ENCODE data around the gene SDHAF3.
A peak's percentile ranks its signal among the peaks of the same experiment; 100 is the strongest.
"Not testable (repeated sequence)": the region's sequence is repeated elsewhere in the genome, so short reads cannot be mapped to it uniquely, and the experiment has no call there.

SDHAF3 gene

GRCh38 chr7:97117372-97118188 is at the start of gene SDHAF3:
SDHAF3 (plus strand) TSS chr7:97117698; CDS start chr7:97117724, 26 bp downstream.
- DNase-seq = peak; percentile 99

- DNase-seq = not testable (repeated sequence)
Observed at GRCh38 chr7:97072025-97072424, 45.5 kb upstream of the SDHAF3 start.

GRCh38 chr7:97075928-97076327 is 41.6 kb upstream of the SDHAF3 start:
- no peak for DNase-seq

- DNase-seq = no peak
Observed at GRCh38 chr7:97078023-97078969, 39.2 kb upstream of the SDHAF3 start.

GRCh38 chr7:97079300-97079699 is 38.2 kb upstream of the SDHAF3 start:
- no peak for DNase-seq

- no peak for DNase-seq
Observed at GRCh38 chr7:97081521-97082300, 35.8 kb upstream of the SDHAF3 start.

- DNase-seq = no peak
Observed at GRCh38 chr7:97088364-97088763, 29.1 kb upstream of the SDHAF3 start.

- DNase-seq = no peak
Observed at GRCh38 chr7:97089771-97090170, 27.7 kb upstream of the SDHAF3 start.

GRCh38 chr7:97090761-97091353 is 26.6 kb upstream of the SDHAF3 start:
- DNase-seq = no peak

- no peak for DNase-seq
Observed at GRCh38 chr7:97094284-97094930, 23.1 kb upstream of the SDHAF3 start.

- DNase-seq = no peak
Observed at GRCh38 chr7:97096037-97096436, 21.5 kb upstream of the SDHAF3 start.

- no peak for DNase-seq
Observed at GRCh38 chr7:97096661-97097060, 20.8 kb upstream of the SDHAF3 start.

- DNase-seq = peak; percentile 80
Observed at GRCh38 chr7:97104719-97105238, 12.7 kb upstream of the SDHAF3 start.

GRCh38 chr7:97107192-97107800 is 10.2 kb upstream of the SDHAF3 start:
- no peak for DNase-seq

GRCh38 chr7:97116308-97116707 is 1.2 kb upstream of the SDHAF3 start:
- no peak for DNase-seq

- no peak for DNase-seq
Observed at GRCh38 chr7:97117035-97117371, 495 bp upstream of the SDHAF3 start.

- DNase-seq = no peak
Observed at GRCh38 chr7:97118306-97118917, 914 bp downstream of the SDHAF3 start.

GRCh38 chr7:97119747-97120146 is 2.2 kb downstream of the SDHAF3 start:
- no peak for DNase-seq

- no peak for DNase-seq
Observed at GRCh38 chr7:97120713-97121457, 3.4 kb downstream of the SDHAF3 start.

- DNase-seq = not testable (repeated sequence)
Observed at GRCh38 chr7:97123115-97123514, 5.6 kb downstream of the SDHAF3 start.

All from activated CD4-positive, alpha-beta T cell treated with anti-CD3 and anti-CD28 coated beads for 48 hours (primary cell).